GM19239 (cell line): Measurements from ENCODE around the gene MAB21L3.

Experiments used
- DNase-seq: peaks from one replicate; pipeline ENCODE4 v3.0.0; 2011; ENCODE audit warnings: low spot score; ENCODE audit not compliant: insufficient read length
- FAIRE-seq: peaks from 2 replicates; lab custom pipeline; 2011; peaks lifted over from hg19 to GRCh38; lab: Jason Lieb, UNC

The MAB21L3 gene

DNA sequence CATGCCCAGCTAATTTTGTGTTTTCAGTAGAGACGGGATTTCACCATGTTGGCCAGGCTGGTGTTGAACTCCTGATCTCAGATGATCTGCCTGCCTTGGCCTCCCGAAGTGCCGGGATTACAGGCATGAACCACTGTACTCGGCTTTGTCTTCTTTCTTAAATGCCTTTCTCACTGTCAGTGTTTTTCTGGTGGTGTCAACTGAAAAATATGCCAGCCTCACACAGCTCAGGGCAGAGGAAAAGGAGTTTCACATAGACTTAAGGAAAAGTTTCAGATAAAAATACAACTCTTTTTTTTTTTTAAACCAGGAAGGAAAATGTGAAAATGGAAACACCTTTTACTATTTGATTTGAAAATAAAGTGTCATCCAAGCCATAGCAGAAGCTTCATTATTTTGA lies 4.6 kb upstream of the MAB21L3 start:
- DNase-seq (no peak), FAIRE-seq (no peak)

GRCh38 chr1:116107371-116107770 lies 3.8 kb upstream of the MAB21L3 start:
- DNase-seq = no peak
- FAIRE-seq = no peak

GRCh38 chr1:116111524-116112021 lies 374 bp downstream of the MAB21L3 start:
- DNase-seq (no peak), FAIRE-seq (no peak)

DNA sequence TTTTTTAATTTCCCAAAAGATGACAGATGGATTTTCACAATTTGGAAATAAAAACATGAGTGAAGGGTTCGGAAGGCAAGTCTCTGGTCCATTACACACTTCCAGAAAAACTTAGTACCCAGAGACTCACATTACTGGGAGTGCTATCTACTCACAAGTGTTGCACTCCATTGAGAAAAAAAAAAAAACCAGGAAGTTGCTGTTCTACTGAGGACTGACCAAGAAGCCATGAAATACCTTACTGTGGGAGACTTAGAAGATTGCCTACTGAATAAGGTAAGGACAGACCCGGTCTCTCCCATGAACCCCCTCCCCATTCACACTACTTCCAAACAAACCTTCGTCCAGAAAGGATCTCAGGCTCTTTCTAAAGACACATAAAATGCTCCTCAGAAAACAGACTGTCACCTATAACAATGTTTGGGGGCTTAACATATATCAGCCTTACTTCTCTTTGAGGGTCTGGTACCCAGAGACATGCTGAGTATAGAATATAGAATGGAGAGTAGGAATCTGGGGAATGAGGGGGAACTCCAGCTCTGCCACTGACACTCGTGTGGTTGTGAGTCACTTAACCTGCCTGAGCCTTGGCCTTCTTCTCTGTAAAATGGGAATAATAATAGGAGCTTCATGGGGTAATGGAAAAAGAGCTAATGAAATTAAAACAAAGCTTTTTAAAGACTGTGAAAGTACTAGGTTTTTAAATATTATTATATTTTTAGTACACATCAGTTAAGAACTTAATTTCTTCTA lies 1.4 kb downstream of the MAB21L3 start:
- DNase-seq (no peak), FAIRE-seq (no peak)

- no peak for FAIRE-seq
Measured at GRCh38 chr1:116113615-116114014, 2.4 kb downstream of the MAB21L3 start.

GRCh38 chr1:116115476-116116439 lies 4.6 kb downstream of the MAB21L3 start:
- DNase-seq (no peak), FAIRE-seq (no peak)

More at GRCh38 chr1:116113615-116114014, 2.4 kb downstream of the MAB21L3 start:
- no peak for DNase-seq

DNA sequence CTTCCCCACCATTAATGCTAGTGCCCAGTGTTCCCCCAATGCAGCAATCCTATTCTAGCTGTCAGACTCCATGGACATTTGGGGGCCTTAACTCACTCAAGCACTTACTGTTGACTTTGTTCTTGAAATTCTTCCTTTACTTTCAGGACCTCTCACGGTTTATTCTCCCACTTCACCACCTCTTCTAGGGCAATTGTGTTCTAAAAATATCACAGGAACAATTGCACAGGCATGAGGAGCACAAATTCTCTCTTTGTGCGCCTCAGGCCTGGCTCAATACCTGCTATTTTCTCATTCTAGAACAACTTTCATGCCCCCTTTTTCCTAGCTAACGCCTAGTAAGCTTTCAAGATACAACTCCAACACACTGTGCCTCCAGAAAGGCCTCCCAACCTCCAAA lies 7.3 kb downstream of the MAB21L3 start:
- no peak for FAIRE-seq
- DNase-seq = no peak

- no peak for FAIRE-seq
Measured at GRCh38 chr1:116119876-116120275, 8.7 kb downstream of the MAB21L3 start.

GRCh38 chr1:116122955-116123757 lies 12.0 kb downstream of the MAB21L3 start:
- FAIRE-seq (no peak), DNase-seq (no peak)

More at GRCh38 chr1:116119876-116120275, 8.7 kb downstream of the MAB21L3 start:
- no peak for DNase-seq

- no peak for DNase-seq
- FAIRE-seq = no peak
Measured at GRCh38 chr1:116123837-116124533, 12.8 kb downstream of the MAB21L3 start.

DNA sequence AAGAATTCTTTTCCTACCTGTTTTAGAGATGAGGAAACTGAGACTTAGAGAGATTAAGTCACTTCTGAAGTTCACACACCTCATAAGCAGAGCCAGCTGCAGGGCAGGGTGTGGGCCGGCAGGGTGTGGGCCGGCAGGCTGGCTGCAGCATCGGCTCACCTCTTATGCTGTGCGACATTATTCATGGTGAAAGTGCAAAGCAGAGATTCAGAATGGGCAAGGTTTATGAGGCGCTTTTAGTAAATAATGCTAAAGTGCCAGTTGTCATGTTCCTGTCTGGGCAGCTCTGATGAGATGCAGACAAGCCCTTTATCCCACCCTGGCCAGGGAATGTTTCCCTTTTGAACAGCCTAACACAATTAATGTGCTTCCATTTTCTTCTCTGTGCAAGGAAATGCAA lies 14.6 kb downstream of the MAB21L3 start:
- DNase-seq (no peak), FAIRE-seq (no peak)

- DNase-seq = no peak
- FAIRE-seq = no peak
Measured at GRCh38 chr1:116126281-116126680, 15.1 kb downstream of the MAB21L3 start.

GRCh38 chr1:116127123-116127847 lies 16.1 kb downstream of the MAB21L3 start:
- no peak for DNase-seq

GRCh38 chr1:116127848-116128540 lies 16.8 kb downstream of the MAB21L3 start:
- no peak for FAIRE-seq
- DNase-seq = no peak

More at GRCh38 chr1:116127123-116127847, 16.1 kb downstream of the MAB21L3 start:
- FAIRE-seq = no peak

DNA sequence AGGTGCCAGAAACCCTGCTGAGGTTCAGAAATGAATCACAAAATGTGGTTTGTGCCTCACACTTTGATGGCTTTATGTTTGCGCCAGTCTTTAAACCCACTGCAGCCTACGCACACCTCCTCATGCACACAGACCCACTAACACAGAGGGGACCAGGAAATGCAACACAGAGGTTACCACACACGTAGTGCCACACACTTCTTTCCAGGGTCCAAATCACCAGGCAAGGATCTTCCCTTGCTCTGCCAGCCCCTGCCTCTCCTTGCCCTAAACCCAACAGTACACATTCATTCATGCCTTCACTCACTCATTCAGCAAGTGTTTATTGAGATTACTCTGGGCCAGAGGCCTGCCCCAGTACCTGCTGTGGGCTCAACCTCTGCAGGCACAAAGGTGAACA lies 17.5 kb downstream of the MAB21L3 start:
- DNase-seq = no peak
- no peak for FAIRE-seq

- no peak for DNase-seq
- FAIRE-seq = no peak
Measured at GRCh38 chr1:116129537-116129936, 18.3 kb downstream of the MAB21L3 start.

- DNase-seq (no peak), FAIRE-seq (no peak)
Measured at GRCh38 chr1:116130356-116130755, 19.2 kb downstream of the MAB21L3 start.

DNA sequence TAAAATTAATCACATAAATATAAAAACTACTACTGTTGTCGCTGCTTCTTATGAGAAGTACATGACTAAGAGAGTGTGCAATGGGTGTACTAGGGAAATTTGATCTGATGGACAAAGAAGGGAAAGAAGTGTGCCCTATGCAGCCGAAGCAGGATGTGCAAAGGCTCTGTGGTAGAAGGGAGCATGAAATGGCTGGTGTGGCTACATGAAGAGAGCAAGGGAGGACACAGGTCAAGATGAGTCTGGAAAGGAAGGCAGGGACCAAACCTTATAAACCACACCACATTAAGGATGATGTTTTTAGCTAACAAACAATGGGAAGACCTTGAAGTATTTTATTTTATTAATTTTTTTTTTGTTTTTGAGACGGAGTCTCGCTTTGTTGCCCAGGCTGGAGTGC lies 20.0 kb downstream of the MAB21L3 start:
- FAIRE-seq = no peak
- DNase-seq = no peak
